ENCODE data around the gene HCFC1.

DNA sequence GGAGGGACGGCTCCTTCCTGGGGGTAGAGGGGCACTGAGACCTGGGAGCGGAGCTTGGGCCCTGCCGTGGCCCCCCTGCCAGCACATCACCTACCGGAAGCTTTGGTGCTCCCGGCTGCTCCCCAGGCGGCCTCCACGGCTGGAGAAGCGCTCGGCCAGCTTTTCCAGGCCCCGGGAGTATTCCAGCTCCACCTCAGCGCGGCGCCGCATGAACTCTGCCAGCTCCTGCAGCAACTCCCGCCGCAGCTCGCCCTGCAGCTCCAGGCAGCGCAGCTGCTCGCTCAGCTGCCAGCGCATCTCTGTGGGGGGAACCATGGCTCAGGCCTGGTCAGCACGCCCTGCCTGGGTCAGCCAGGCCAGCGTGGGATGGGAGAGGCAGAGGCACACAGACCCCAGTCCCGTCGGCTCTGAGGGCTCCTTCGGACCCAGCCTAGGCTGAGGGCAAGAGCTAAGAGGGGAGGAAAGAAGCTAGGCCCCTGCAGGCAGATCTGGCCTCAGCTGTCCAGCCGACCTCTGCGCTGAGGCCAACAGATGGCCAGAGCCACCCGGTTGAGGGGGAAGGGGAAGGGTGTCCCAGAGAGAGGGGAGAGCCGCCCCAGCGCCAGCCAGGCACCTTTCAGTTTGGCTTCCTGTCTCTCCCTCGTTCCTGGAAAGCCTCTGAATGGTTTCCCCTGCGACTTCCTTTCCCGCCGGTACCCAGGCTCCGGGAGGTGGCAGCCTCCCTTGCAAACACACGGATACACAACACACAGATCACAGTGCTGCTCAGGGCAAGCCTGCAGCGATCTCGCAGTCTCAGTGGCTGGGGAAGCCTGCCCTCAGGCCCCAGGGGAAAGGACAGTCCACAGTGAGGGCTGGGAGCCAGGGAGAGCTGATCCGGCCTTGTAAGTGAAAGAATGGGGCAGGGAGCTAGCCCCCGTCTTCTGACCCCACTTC is 49.8 kb downstream of the HCFC1 start:
- TF ChIP-seq EZH2phosphoT487 (IDR thresholded peaks at IDR 0.05; ENCODE audit: low read length): no peak
- TF ChIP-seq, protein P1, sequence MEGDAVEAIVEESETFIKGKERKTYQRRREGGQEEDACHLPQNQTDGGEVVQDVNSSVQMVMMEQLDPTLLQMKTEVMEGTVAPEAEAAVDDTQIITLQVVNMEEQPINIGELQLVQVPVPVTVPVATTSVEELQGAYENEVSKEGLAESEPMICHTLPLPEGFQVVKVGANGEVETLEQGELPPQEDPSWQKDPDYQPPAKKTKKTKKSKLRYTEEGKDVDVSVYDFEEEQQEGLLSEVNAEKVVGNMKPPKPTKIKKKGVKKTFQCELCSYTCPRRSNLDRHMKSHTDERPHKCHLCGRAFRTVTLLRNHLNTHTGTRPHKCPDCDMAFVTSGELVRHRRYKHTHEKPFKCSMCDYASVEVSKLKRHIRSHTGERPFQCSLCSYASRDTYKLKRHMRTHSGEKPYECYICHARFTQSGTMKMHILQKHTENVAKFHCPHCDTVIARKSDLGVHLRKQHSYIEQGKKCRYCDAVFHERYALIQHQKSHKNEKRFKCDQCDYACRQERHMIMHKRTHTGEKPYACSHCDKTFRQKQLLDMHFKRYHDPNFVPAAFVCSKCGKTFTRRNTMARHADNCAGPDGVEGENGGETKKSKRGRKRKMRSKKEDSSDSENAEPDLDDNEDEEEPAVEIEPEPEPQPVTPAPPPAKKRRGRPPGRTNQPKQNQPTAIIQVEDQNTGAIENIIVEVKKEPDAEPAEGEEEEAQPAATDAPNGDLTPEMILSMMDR (IDR thresholded peaks at IDR 0.05; ENCODE audit: low read length): no peak
